Body of pancreas (tissue), 4 donors: Measurements from ENCODE around the gene GMPPA. TPM values are rescaled to one million over a fixed set of nuclear protein-coding genes. Genes with fewer than 3 reads are reported as not detected.

Experiments
- ATAC-seq: fragments of 150-250 bp; one replicate; pipeline ENCODE4 v1.9.1; 2016
- DNase-seq, 4 donors: peaks; one replicate each; pipeline ENCODE4 v3.0.0-alpha.2; 2019
- H3K27ac ChIP-seq, 4 donors: fragments of 200-600 bp; sonication (generic); 1 replicate in 3 of 4; 2 replicates in 1 of 4; pipeline versions ENCODE4 v1.5.1 to v1.6.1; 2016 to 2019; ENCODE audit warnings: mild to moderate bottlenecking in 1 of 4, mixed read lengths in 1 of 4, moderate library complexity in 1 of 4
- H3K27me3 ChIP-seq, 2 donors: fragments of 200-600 bp; sonication (generic); one replicate each; pipeline ENCODE4 v1.6.0; 2016; ENCODE audit warnings: mild to moderate bottlenecking in 1 of 2
- H3K36me3 ChIP-seq, 2 donors: fragments of 200-600 bp; sonication (generic); replicated peaks in 1 of 2; 2 replicates each; pipeline ENCODE4 v1.5.1; 2016; ENCODE audit warnings: low read depth in 2 of 2; ENCODE audit not compliant: insufficient read depth in 1 of 2
- H3K4me1 ChIP-seq: fragments of 200-600 bp; sonication (generic); one replicate; pipeline ENCODE4 v1.6.0; 2016
- H3K4me3 ChIP-seq, 2 donors: fragments of 200-600 bp; sonication (generic); 1 replicate in 1 of 2; 2 replicates in 1 of 2; pipeline ENCODE4 v1.5.1; 2016 to 2019
- H3K9me3 ChIP-seq, 3 donors: fragments of 200-600 bp; sonication (generic); 1 replicate in 2 of 3; 2 replicates in 1 of 3; pipeline ENCODE4 v1.5.1; 2016
- POLR2A ChIP-seq, 3 donors: fragments of 450-650 bp; IDR thresholded peaks; one replicate each; pipeline ENCODE4 v1.6.1; 2016; ENCODE audit warnings: antibody characterized with exemption in 3 of 3, mild to moderate bottlenecking in 2 of 3
- WGBS, 2 donors: methylation state at CpG; one replicate each; pipeline ENCODE4 v1.1.5; 2017; 5-methylcytosine and 5-hydroxymethylcytosine counted together
- intact Hi-C: fragments of 100-400 bp; cut with DNase I; formaldehyde crosslinking; loops from one replicate; pipeline ENCODE4 v1.15.1; 2023
- total RNA-seq, 2 donors: library from RNA; depleted of rRNA; stranded (reverse); fragments of >200 nt; gene quantifications; one replicate each; pipeline ENCODE4 v1.1.0, GENCODE V29; 2016
- TF ChIP-seq, protein P1 (sequence below), 7 experiments: fragments of 450-650 bp in 4 of 7; fragments of 200-600 bp in 3 of 7; sonication (generic) in 3 of 7; IDR thresholded peaks; one replicate each; pipeline ENCODE4 v1.5.1; 2016 to 2019; ENCODE audit warnings: antibody characterized with exemption in 7 of 7

The GMPPA gene
- total RNA-seq, 2 donors from 2014 or later, result 40.5 to 57.4 TPM

DNA sequence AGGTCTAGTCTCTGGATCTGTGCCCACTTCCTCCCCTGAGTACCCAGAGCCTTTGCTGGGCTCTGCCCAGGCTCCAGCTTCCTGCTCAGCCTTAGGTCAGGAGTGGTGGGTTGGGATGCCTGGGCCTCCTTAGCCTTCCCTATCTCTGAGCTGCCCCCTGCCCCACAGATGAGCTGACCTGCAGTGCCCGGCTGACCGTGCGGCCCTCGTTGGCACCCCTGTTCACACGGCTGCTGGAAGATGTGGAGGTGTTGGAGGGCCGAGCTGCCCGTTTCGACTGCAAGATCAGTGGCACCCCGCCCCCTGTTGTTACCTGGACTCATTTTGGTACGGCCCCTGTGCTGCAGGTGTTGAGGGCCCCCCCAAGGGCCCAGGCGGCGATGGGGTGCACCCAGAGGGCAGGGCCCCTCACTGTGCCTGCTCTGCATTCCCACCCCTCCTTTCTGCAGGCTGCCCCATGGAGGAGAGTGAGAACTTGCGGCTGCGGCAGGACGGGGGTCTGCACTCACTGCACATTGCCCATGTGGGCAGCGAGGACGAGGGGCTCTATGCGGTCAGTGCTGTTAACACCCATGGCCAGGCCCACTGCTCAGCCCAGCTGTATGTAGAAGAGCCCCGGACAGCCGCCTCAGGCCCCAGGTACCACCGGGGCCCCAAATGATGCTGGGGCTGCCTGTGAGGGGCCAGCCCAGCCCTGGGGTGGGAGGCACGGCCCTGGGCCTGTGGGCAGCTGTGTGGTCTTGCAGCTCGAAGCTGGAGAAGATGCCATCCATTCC is 30.1 kb upstream of the GMPPA start:
- 86 to 95% methylated on average over 13 to 23 of the region's 23 CpGs for WGBS, 2 donors
- Histone ChIP-seq H3K36me3 (no peaks in the 10 kb centered on the region), H3K4me3 (no peak overlapping the region), H3K9me3 (no peaks in the 10 kb centered on the region), H3K27ac (no peak overlapping the region), H3K4me1 (no peaks in the 10 kb centered on the region), H3K27me3 (no peaks in the 10 kb centered on the region)
- ATAC-seq, result no peak
- TF ChIP-seq, protein P1, sequence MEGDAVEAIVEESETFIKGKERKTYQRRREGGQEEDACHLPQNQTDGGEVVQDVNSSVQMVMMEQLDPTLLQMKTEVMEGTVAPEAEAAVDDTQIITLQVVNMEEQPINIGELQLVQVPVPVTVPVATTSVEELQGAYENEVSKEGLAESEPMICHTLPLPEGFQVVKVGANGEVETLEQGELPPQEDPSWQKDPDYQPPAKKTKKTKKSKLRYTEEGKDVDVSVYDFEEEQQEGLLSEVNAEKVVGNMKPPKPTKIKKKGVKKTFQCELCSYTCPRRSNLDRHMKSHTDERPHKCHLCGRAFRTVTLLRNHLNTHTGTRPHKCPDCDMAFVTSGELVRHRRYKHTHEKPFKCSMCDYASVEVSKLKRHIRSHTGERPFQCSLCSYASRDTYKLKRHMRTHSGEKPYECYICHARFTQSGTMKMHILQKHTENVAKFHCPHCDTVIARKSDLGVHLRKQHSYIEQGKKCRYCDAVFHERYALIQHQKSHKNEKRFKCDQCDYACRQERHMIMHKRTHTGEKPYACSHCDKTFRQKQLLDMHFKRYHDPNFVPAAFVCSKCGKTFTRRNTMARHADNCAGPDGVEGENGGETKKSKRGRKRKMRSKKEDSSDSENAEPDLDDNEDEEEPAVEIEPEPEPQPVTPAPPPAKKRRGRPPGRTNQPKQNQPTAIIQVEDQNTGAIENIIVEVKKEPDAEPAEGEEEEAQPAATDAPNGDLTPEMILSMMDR (IDR thresholded peaks at IDR 0.05), result no peak
- TF ChIP-seq POLR2A (IDR thresholded peaks at IDR 0.05), result no peak
- no peak for DNase-seq
- intact Hi-C loops, result no loop called here

DNA sequence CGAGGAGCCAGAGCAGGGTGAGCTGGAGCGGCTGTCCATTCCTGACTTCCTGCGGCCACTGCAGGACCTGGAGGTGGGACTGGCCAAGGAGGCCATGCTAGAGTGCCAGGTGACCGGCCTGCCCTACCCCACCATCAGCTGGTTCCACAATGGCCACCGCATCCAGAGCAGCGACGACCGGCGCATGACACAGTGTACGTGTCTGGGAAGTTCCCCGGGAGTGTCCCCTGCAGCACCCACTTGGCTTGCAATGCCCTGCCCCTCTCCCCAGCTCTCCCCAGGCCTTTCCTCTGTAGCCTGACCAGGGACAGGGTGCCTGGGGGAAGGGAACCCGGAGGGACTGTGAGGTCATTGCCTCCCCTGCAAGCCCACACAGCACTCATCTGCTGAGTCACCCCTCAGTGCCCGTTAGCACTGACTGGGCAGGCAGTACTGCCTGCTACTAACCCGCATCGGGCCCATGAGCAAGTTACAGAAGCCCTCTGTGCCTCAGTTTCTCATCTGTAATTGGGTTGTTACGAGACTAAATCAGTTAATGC is 29.4 kb upstream of the GMPPA start:
- Histone ChIP-seq H3K27ac (no peak overlapping the region), H3K4me3 (no peak overlapping the region), H3K36me3 (no peaks in the 10 kb centered on the region), H3K9me3 (no peaks in the 10 kb centered on the region), H3K4me1 (no peaks in the 10 kb centered on the region), H3K27me3 (no peaks in the 10 kb centered on the region)
- intact Hi-C loops, result no loop called here
- ATAC-seq (no peak), DNase-seq (no peak)
- TF ChIP-seq, protein P1 (IDR thresholded peaks at IDR 0.05), result no peak
- TF ChIP-seq POLR2A (IDR thresholded peaks at IDR 0.05), result no peak
- WGBS, 2 donors, result 87 to 89% methylated on average over 12 to 16 of the region's 16 CpGs

DNA sequence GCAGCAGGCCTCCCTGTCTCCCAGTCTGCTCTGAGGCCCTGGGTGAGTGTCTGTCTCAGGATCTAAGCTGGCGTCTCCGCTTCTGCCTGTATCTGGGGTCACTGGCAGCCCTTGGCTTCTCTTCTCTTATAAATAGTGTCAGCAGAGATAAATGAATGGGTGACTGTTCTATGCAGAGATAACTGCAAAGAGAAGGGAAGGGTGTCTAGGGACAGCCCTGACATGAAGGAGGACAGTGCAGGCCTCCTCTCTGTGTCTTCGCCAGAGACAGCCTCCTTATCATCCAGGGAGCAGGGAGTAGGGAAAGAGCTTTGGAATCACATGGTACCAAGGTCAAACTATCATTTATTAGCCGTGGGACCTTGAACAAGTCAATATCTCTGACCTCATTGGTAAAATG is 28.3 kb upstream of the GMPPA start:
- no peaks in the 10 kb centered on the region for H3K4me1 ChIP-seq
- ATAC-seq (no peak), DNase-seq (no peak)
- TF ChIP-seq, protein P1 (IDR thresholded peaks at IDR 0.05), result no peak
- TF ChIP-seq POLR2A (IDR thresholded peaks at IDR 0.05), result no peak
- no peak overlapping the region for H3K27ac ChIP-seq
- 53 to 69% methylated on average over 4 of the region's 4 CpGs for WGBS, 2 donors
- no peak overlapping the region for H3K4me3 ChIP-seq
- H3K27me3 ChIP-seq, result no peaks in the 10 kb centered on the region
- no peaks in the 10 kb centered on the region for H3K36me3 ChIP-seq
- no peaks in the 10 kb centered on the region for H3K9me3 ChIP-seq
- intact Hi-C loops, result no loop called here

DNA sequence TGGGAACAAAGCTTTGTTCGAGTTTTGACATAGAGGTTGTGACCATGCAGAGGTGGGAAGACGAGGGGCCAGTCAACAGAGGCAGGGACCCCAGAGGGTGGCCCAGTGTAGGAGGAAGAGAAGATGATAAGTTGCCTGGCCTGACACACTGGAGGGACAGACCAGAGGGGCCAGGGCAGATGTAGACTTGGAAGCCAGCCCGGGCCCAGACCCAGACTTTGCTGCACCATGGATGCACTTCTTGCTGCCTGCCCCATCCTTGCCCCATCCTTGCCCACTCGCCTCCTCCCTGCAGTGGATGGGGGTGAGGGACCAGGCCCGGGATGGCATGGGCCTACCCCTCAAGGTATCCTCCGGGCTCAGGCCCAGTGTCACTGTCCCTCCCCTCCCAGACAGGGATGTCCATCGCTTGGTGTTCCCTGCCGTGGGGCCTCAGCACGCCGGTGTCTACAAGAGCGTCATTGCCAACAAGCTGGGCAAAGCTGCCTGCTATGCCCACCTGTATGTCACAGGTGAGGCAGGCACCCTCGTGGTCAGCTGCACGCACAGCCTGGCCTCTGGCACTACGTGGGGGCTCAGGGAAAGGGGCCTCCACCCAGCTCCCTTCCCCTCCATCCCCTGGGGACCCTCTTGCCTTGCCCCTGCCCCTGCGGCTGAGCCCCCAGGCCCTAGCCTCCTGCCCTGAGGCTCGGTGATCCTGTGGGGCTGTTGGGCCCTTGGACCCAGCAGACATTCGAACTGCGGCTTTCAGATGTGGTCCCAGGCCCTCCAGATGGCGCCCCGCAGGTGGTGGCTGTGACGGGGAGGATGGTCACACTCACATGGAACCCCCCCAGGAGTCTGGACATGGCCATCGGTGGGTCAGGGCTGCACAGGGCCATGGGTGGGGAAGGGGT is 27.0 kb upstream of the GMPPA start:
- H3K27ac ChIP-seq, result no peak overlapping the region
- WGBS, 2 donors, result 81 to 84% methylated on average over 14 to 20 of the region's 22 CpGs
- TF ChIP-seq POLR2A (IDR thresholded peaks at IDR 0.05), result no peak
- TF ChIP-seq, protein P1 (IDR thresholded peaks at IDR 0.05), result no peak
- DNase-seq, result no peak
- H3K36me3 ChIP-seq, result no peaks in the 10 kb centered on the region
- H3K4me1 ChIP-seq, result no peaks in the 10 kb centered on the region
- no peak overlapping the region for H3K4me3 ChIP-seq
- intact Hi-C loops, result no loop called here
- H3K27me3 ChIP-seq, result no peaks in the 10 kb centered on the region
- no peaks in the 10 kb centered on the region for H3K9me3 ChIP-seq
- no peak for ATAC-seq
